CD4-positive, alpha-beta memory T cell (primary cell): ENCODE results near the gene SMARCAL1. TPM values are rescaled to one million over a fixed set of nuclear protein-coding genes. Genes with fewer than 3 reads are reported as not detected.

Source experiments
- CTCF ChIA-PET: fragments of 350-600 bp; sonication (Branson Sonifier 250); formaldehyde crosslinking; loops from one replicate; lab custom pipeline; 2021; ENCODE audit warnings: inconsistent platforms; ENCODE audit not compliant: partially characterized antibody; lab: Charles Lee
- POLR2A ChIA-PET: fragments of 350-600 bp; sonication (Branson Sonifier 250); formaldehyde crosslinking; loops from one replicate; lab custom pipeline; 2021; ENCODE audit not compliant: partially characterized antibody; lab: Charles Lee
- DNase-seq, 5 donors: peaks; one replicate each; pipeline versions ENCODE4 v3.0.0 to v3.0.0-alpha.2; 2020 to 2022; ENCODE audit warnings: mixed read lengths in 1 of 5
- H3K27ac ChIP-seq: one replicate; pipeline ENCODE4 v1.7.0; 2013; ENCODE audit warnings: low read depth, low read length
- H3K27me3 ChIP-seq: 2 replicates; pipeline ENCODE4 v1.7.0; 2013; ENCODE audit warnings: mild to moderate bottlenecking, low read length, moderate library complexity; ENCODE audit not compliant: insufficient read depth
- H3K36me3 ChIP-seq: 2 replicates; pipeline ENCODE4 v1.7.0; 2013; ENCODE audit warnings: mild to moderate bottlenecking, low read length, moderate library complexity; ENCODE audit not compliant: insufficient read depth
- H3K4me1 ChIP-seq: 2 replicates; pipeline ENCODE4 v1.7.0; 2013; ENCODE audit warnings: mild to moderate bottlenecking, low read length, moderate library complexity; ENCODE audit not compliant: insufficient read depth
- H3K4me3 ChIP-seq, 2 donors: one replicate each; pipeline ENCODE4 v1.7.0; 2013; ENCODE audit warnings: low read length in 2 of 2, mild to moderate bottlenecking in 1 of 2
- H3K9me3 ChIP-seq, 2 donors: one replicate each; pipeline ENCODE4 v1.7.0; 2013; ENCODE audit warnings: low read length in 2 of 2, control low read depth in 1 of 2; ENCODE audit not compliant: control insufficient read depth in 1 of 2
- H3K27ac Mint-ChIP-seq, 7 donors: one replicate each; pipeline ENCODE4 v1.8.0; 2020 to 2021; ENCODE audit warnings: mixed read lengths in 7 of 7, mild to moderate bottlenecking in 6 of 7, inconsistent platforms in 3 of 7, moderate library complexity in 3 of 7
- H3K27me3 Mint-ChIP-seq, 2 donors: one replicate each; pipeline ENCODE4 v1.8.0; 2020 to 2021; ENCODE audit warnings: mixed read lengths in 2 of 2
- H3K36me3 Mint-ChIP-seq, 2 donors: one replicate each; pipeline ENCODE4 v1.8.0; 2020 to 2021; ENCODE audit warnings: mixed read lengths in 2 of 2, inconsistent platforms in 1 of 2, mild to moderate bottlenecking in 1 of 2
- H3K4me1 Mint-ChIP-seq, 4 donors: one replicate each; pipeline ENCODE4 v1.8.0; 2020 to 2021; ENCODE audit warnings: mixed read lengths in 4 of 4, mild to moderate bottlenecking in 1 of 4
- H3K4me3 Mint-ChIP-seq, 8 donors: one replicate each; pipeline ENCODE4 v1.8.0; 2020 to 2021; ENCODE audit warnings: mixed read lengths in 8 of 8, mild to moderate bottlenecking in 7 of 8, moderate library complexity in 6 of 8, inconsistent platforms in 3 of 8
- H3K9me3 Mint-ChIP-seq, 8 donors: one replicate each; pipeline ENCODE4 v1.8.0; 2020 to 2021; ENCODE audit warnings: mixed read lengths in 8 of 8, mild to moderate bottlenecking in 5 of 8, inconsistent platforms in 3 of 8, moderate library complexity in 1 of 8
- intact Hi-C: fragments of 100-400 bp; cut with micrococcal nuclease; formaldehyde crosslinking; loops from one replicate; pipeline ENCODE4 v1.15.1; 2023
- polyA plus RNA-seq, 2 donors: library from polyadenylated mRNA; unstranded; fragments of 300-500 nt; fragmentation: Illumina TruSeq; gene quantifications; one replicate each; pipeline ENCODE4 v1.2.3, GENCODE V29; 2021
- total RNA-seq, 2 experiments: library from RNA; stranded (reverse); gene quantifications; one replicate each; pipeline ENCODE4 v1.2.3, GENCODE V29; 2021

Gene SMARCAL1
- total and polyA plus RNA-seq, 4 experiments from 2014 or later, result 16.3 to 26.3 (median 24.1) TPM

- peaks cover 39% of the 10 kb centered on the region for H3K36me3 ChIP-seq
- Mint-ChIP-seq H3K9me3 (no peaks in the 10 kb centered on the region), H3K27ac (peak within 1 kb of the TSS; percentile 93 to 99 (median 97)), H3K4me1 (peaks cover 36 to 57% (median 42%) of the 10 kb centered on the region in 4 donors), H3K4me3 (peak within 1 kb of the TSS; percentile 94 to 100 (median 99)), H3K36me3 (peaks cover 38 to 53% of the 10 kb centered on the region in 2 donors), H3K27me3 (no peaks in the 10 kb centered on the region)
- H3K9me3 ChIP-seq, result no peaks in the 10 kb centered on the region
- intact Hi-C loops, result loop anchor here (1.0 to 5.0 kb wide), 2 partner anchors 86 to 386 kb away; partner anchors contain the start of gene SMARCAL1
- peaks cover 50% of the 10 kb centered on the region for H3K4me1 ChIP-seq
- ChIA-PET CTCF (interaction anchor here (0.8 to 2.1 kb wide), 7 partner anchors 8 to 92 kb away, joined by 3 to 8 read pairs (median 3); no protein-coding TSS in a partner anchor), POLR2A (interaction anchor here (0.6 to 2.3 kb wide), 8 partner anchors 8 to 1187 kb away, joined by 3 to 9 read pairs (median 6); partner anchors contain the start of genes ATIC, SMARCAL1 and XRCC5)
- H3K27me3 ChIP-seq, result no peaks in the 10 kb centered on the region
- peak within 1 kb of the TSS; percentile 88 to 98 for H3K4me3 ChIP-seq
- DNase-seq, result peak; percentile 88 to 90 (median 90)
- H3K27ac ChIP-seq, result peak within 1 kb of the TSS; percentile 88
Observed at GRCh38 chr2:216498379-216499352, 86.4 kb downstream of the SMARCAL1 start, which contains the start of gene RPL37A. RPL37A (plus strand) TSS chr2:216498844; CDS start chr2:216498875, 31 bp downstream.

DNA sequence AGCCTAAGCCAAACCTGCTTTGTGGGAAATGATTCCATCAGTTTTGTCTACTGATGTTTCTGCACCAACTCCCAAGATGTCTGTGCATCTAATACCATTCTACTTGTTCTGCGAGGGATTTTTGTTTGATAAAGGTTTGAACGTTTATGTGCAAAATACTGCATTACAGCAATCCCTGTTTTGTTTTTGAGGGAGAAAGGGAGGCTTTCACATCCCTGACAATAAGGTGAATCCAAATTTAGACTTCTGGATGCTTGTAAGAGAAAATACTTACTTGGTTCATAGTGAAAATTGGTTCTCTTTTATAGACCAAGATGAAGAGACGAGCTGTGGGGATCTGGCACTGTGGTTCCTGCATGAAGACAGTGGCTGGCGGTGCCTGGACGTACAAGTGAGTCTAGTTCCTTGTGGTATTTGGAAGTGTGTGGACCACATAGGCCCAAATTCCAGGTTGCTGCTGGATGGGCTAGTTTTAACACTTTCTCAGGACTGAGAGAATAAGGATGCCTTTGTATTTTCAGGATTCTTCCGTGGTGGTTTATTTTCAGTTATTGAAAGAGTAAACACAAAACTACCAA is 87.4 kb downstream of the SMARCAL1 start:
- Mint-ChIP-seq H3K9me3 (no peaks in the 10 kb centered on the region), H3K27ac (peak overlapping the region; percentile 84 to 99 (median 97)), H3K27me3 (no peaks in the 10 kb centered on the region), H3K4me1 (peaks cover 40 to 65% (median 47%) of the 10 kb centered on the region in 4 donors), H3K4me3 (peak overlapping the region; percentile 94 to 100 (median 99)), H3K36me3 (peaks cover 46 to 64% of the 10 kb centered on the region in 2 donors)
- H3K36me3 ChIP-seq, result peaks cover 39% of the 10 kb centered on the region
- POLR2A ChIA-PET, result no interaction called here
- DNase-seq, result no peak
- CTCF ChIA-PET, result no interaction called here
- intact Hi-C loops, result loop anchor here (5.0 kb wide), 1 partner anchor 387 kb away; no protein-coding TSS in a partner anchor
- H3K27me3 ChIP-seq, result no peaks in the 10 kb centered on the region
- H3K27ac ChIP-seq, result peak overlapping the region; percentile 88
- peak overlapping the region; percentile 88 to 98 for H3K4me3 ChIP-seq
- H3K4me1 ChIP-seq, result peaks cover 52% of the 10 kb centered on the region
- H3K9me3 ChIP-seq, result no peaks in the 10 kb centered on the region

- no peak for DNase-seq
- peaks cover 40 to 65% (median 51%) of the 10 kb centered on the region in 4 donors for H3K4me1 Mint-ChIP-seq
- no peaks in the 10 kb centered on the region for H3K9me3 Mint-ChIP-seq
- peak overlapping the region in 6 of 7 donors; percentile 39 to 99 (median 94) for H3K27ac Mint-ChIP-seq
- Histone ChIP-seq H3K4me3 (no peak overlapping the region), H3K36me3 (peaks cover 39% of the 10 kb centered on the region), H3K9me3 (no peaks in the 10 kb centered on the region), H3K27ac (peak overlapping the region; percentile 88), H3K4me1 (peaks cover 52% of the 10 kb centered on the region), H3K27me3 (no peaks in the 10 kb centered on the region)
- H3K27me3 Mint-ChIP-seq, result no peaks in the 10 kb centered on the region
- H3K4me3 Mint-ChIP-seq, result peak overlapping the region; percentile 17 to 100 (median 99)
- POLR2A ChIA-PET, result no interaction called here
- CTCF ChIA-PET, result no interaction called here
- peaks cover 51 to 70% of the 10 kb centered on the region in 2 donors for H3K36me3 Mint-ChIP-seq
- intact Hi-C loops, result no loop called here
Observed at GRCh38 chr2:216500572-216500971, 88.3 kb downstream of the SMARCAL1 start.

- Mint-ChIP-seq H3K36me3 (peaks cover 61 to 79% of the 10 kb centered on the region in 2 donors), H3K4me3 (no peak overlapping the region), H3K27ac (peak overlapping the region in 2 of 7 donors; percentile 60 to 99), H3K27me3 (no peaks in the 10 kb centered on the region), H3K9me3 (peaks cover 0 to 2% (median 0%) of the 10 kb centered on the region in 8 donors), H3K4me1 (peaks cover 40 to 70% (median 53%) of the 10 kb centered on the region in 4 donors)
- H3K4me1 ChIP-seq, result peaks cover 52% of the 10 kb centered on the region
- H3K27ac ChIP-seq, result no peak overlapping the region
- POLR2A ChIA-PET, result no interaction called here
- CTCF ChIA-PET, result no interaction called here
- no peaks in the 10 kb centered on the region for H3K9me3 ChIP-seq
- H3K27me3 ChIP-seq, result no peaks in the 10 kb centered on the region
- H3K36me3 ChIP-seq, result peaks cover 39% of the 10 kb centered on the region
- intact Hi-C loops, result no loop called here
- no peak overlapping the region for H3K4me3 ChIP-seq
- no peak for DNase-seq
Observed at GRCh38 chr2:216501854-216502253, 89.6 kb downstream of the SMARCAL1 start.

- no peak for DNase-seq
- no peak overlapping the region for H3K4me3 ChIP-seq
- intact Hi-C loops, result no loop called here
- H3K27ac ChIP-seq, result no peak overlapping the region
- peaks cover 60 to 82% of the 10 kb centered on the region in 2 donors for H3K36me3 Mint-ChIP-seq
- peak overlapping the region in 2 of 8 donors; percentile 33 to 44 for H3K4me3 Mint-ChIP-seq
- peaks cover 37 to 65% (median 49%) of the 10 kb centered on the region in 4 donors for H3K4me1 Mint-ChIP-seq
- H3K27me3 Mint-ChIP-seq, result no peaks in the 10 kb centered on the region
- peaks cover 39% of the 10 kb centered on the region for H3K36me3 ChIP-seq
- no peaks in the 10 kb centered on the region for H3K27me3 ChIP-seq
- peaks cover 0 to 2% (median 0%) of the 10 kb centered on the region in 8 donors for H3K9me3 Mint-ChIP-seq
- H3K4me1 ChIP-seq, result peaks cover 48% of the 10 kb centered on the region
- POLR2A ChIA-PET, result no interaction called here
- H3K9me3 ChIP-seq, result no peaks in the 10 kb centered on the region
- H3K27ac Mint-ChIP-seq, result peak overlapping the region in 2 of 7 donors; percentile 25 to 90
- CTCF ChIA-PET, result no interaction called here
Observed at GRCh38 chr2:216502381-216503158, 90.3 kb downstream of the SMARCAL1 start.

GRCh38 chr2:216503159-216503629 is 90.9 kb downstream of the SMARCAL1 start:
- no peak for DNase-seq
- ChIA-PET CTCF (no interaction called here), POLR2A (no interaction called here)
- Mint-ChIP-seq H3K4me1 (peaks cover 31 to 59% (median 44%) of the 10 kb centered on the region in 4 donors), H3K36me3 (peaks cover 58 to 84% of the 10 kb centered on the region in 2 donors), H3K4me3 (no peak overlapping the region), H3K27ac (peak overlapping the region in 1 of 7 donors; percentile 25), H3K9me3 (peaks cover 0 to 2% (median 0%) of the 10 kb centered on the region in 8 donors), H3K27me3 (no peaks in the 10 kb centered on the region)
- Histone ChIP-seq H3K4me3 (no peak overlapping the region), H3K27me3 (no peaks in the 10 kb centered on the region), H3K4me1 (peaks cover 41% of the 10 kb centered on the region), H3K9me3 (no peaks in the 10 kb centered on the region), H3K36me3 (peaks cover 39% of the 10 kb centered on the region), H3K27ac (no peak overlapping the region)
- intact Hi-C loops, result no loop called here
